IPS-NIHi11 (cell line): ENCODE data around the gene BPIFB1.

ENCODE experiments used
- DNase-seq: peaks from one replicate; pipeline ENCODE4 v3.0.0; 2012; ENCODE audit warnings: mixed read lengths, low spot score

The BPIFB1 gene

DNA sequence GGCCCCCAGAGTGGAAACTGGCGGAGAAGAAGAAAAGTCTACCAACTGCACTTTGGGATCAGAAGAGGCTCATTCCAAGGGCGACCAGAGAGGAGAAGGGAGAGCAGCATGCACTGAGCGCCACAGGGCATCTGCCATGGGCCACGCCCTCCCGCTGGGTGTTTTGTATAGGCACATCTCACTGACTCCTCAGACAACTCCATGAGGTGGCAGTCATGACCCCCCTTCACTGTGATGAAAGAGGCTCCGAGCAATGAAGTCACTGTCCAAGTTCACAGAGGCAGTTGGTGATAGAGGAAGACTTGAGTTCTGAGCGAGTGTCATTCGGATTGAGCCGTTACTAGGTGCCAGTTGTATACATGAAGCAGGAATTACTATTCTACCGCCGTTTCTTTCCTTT lies 15.4 kb downstream of the BPIFB1 start:
- no peak for DNase-seq

DNA sequence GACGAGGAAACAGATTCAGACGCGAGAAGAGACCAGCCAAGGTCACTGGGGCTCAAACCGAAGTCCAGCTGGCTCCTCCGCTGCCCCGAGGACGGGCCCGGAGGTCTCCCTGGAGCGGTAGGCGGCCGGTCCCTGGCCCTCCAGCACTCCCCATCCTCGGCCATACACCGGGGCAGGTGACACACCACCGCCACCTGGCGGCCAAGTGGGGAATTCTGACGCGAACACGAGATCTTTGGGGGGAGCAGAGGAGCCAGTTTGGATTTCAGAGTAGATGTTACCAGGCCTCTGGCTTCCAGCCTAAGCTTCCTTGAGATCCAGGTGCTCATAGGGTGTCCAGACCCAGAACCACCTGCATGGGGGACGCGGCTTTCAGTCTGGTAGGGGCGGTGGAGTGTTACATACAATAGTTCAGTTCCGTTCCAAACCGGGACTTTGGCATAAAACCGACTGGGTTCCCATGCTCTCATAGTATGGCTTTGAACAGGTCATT lies 16.1 kb downstream of the BPIFB1 start:
- DNase-seq = peak; percentile 94

DNA sequence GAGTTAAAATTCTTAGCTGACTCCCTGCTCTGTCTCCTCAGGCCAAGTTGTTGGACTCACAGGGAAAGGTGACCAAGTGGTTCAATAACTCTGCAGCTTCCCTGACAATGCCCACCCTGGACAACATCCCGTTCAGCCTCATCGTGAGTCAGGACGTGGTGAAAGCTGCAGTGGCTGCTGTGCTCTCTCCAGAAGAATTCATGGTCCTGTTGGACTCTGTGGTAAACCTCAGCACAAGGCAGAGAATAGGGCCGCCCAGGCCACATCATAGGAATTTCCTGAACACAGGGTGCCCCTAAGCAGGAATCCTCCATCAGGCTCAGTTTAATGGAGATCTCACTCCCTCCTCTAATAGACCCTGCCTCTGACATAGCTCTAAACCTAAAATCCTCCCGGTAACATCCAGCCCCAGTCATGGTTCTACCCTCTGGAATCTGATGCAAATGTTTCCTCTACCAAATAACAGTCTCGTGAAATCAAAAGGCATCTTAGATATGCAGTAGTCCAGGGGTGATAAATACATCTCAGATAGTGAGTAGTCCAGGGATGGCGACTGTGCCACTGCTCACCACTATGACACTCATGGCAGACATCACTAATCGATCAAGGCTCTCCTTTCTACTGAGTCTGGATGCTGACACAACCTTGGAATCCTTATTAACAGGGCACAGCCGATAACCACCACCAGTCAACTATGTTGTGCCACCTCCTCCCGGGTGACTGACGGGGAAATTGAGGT lies 18.3 kb downstream of the BPIFB1 start:
- no peak for DNase-seq

DNA sequence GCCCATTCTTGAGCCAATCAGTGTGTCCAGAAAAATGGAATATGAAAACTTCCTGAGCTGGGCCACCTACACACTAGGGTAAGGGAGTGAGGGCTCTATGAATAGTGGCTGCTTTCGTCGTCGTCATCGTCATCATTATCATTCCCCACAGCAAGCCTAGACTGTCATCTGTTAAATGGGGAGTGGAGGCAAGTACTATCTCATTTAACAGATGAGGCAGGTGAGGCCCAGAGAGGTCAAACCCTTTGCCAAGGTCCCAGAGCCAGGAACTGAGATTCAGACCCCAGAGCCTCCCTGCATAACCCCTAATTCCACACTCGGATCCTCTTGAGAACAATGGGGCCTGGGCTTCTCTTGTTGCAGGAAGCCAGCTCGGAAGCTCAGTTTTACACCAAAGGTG lies 20.6 kb downstream of the BPIFB1 start:
- DNase-seq = no peak

DNA sequence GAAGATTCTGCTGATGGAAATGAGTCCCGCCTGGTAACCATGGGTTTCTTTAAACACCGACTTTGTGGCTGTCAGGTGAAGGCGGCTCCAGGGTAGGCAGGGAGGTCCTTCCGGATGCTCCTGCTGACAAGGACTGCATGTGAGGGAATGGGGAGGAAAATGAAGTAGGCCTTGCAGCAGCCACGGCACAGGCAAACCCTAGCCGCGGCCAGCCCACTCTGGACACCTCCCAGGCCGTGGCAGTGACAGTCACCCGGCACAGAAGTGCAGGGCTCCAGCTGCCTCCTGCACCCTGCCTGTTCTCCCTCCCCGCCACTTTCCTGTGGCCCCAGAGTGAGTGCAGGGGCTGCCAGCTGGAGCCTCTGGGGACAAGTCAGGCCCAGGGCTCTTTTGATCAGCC lies 21.0 kb downstream of the BPIFB1 start:
- DNase-seq = no peak

DNA sequence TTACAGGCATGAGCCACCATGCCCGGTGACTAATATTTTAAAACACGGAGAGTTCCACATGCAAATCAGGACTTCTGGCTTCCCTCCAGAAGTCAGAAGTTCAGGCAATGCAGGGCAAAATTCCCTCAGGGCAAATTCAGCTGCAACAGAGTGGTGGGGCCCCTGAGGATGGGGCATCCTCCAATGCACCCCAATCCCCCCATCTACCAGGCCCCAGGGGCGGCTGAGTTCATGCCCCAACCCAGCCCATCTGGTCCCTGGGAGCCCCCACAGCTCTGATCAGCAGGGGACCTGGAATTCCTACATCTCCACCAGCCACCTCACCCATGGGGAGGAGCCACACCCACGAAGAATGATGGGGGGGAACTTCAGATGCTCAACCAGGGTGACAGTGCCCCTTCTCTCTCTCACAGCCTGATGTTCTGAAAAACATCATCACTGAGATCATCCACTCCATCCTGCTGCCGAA lies 22.6 kb downstream of the BPIFB1 start:
- no peak for DNase-seq

DNA sequence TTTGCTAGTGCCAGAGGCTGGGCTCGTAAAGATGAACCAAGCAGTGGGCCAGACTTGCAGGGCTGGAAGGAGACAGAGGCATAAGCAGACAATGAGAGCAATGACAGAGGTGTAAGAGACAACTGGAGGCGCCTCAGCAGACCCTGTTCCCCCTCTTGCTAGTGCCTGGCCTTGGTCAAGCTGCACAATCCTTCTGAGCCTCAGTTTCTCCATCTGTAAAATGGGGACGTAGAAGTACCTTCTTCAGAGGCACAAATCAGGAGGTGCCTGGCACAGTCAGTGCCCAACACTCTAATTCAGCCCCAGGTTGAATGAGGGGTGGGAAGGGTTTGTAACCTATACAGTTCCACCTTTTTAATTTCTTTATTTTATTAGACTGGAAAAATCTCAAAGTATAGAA lies 23.2 kb downstream of the BPIFB1 start:
- DNase-seq = no peak

DNA sequence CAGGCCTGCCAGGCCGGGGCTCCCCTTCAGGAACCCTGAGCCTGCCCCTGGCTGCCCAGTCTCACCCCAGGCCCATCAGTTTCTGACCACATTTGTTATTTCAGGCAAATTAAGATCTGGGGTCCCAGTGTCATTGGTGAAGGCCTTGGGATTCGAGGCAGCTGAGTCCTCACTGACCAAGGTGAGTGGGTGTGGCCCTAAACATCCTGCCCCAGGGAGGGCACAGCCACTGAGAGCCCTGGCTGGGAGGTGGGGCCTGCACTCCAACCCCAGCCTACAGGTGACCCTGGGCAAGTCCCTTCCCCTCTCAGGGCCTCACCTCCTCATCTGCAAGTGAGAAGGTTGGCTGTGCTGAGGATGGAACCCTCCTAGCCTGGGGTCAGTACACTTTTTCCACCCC lies 23.8 kb downstream of the BPIFB1 start:
- no peak for DNase-seq

DNA sequence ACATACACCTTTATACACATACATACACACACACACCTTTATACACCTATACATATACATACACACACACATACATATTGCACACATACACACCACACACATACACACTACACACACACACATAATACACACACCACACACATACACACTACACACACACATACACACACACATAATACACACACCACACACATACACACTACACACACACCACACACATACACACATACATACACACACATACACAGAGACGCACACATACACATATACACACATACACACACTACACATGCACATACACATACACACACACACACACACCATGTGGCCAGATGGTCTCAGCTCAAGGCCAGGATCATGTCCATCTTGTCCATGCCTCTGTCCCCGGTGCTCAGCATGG lies 25.7 kb downstream of the BPIFB1 start:
- no peak for DNase-seq

DNA sequence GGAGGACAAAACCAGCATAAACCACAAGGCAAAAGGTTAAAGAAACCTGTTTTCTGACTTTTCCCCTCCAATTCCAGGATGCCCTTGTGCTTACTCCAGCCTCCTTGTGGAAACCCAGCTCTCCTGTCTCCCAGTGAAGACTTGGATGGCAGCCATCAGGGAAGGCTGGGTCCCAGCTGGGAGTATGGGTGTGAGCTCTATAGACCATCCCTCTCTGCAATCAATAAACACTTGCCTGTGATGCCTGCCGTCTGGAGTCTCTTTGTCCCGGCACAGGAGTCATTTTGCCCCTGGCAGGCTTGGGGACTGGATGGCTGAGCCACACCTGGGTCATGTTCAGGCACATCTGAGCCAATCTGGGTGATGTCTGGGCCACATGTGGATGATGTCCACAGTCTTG lies 26.6 kb downstream of the BPIFB1 start:
- no peak for DNase-seq

DNA sequence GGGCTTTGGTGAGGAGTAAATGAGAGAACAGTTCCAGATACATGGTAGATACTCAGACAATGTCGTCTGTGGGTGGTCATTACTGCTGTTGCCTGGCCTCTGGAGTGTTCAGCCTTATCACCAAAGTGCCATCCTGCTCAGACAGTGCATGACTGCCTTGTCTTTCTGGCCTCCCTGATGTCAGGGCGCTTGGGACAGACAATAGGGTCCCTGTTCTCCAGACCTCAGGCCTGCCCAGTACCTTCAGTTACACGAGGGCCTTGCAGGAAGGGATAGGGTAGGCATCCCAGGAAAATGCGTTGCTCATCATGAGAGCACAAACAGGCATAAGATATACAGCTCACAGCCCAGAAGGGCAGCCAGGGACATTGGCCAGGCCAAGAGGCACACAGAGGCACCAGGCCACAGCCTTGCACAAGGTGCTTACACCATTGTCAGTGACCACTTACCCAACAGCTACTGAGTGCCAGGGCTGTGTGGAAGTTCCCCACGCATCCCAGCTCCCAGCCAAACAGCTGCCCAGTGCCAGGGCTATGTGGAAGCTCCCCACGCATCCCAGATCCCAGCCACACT lies 27.4 kb downstream of the BPIFB1 start:
- DNase-seq = no peak

DNA sequence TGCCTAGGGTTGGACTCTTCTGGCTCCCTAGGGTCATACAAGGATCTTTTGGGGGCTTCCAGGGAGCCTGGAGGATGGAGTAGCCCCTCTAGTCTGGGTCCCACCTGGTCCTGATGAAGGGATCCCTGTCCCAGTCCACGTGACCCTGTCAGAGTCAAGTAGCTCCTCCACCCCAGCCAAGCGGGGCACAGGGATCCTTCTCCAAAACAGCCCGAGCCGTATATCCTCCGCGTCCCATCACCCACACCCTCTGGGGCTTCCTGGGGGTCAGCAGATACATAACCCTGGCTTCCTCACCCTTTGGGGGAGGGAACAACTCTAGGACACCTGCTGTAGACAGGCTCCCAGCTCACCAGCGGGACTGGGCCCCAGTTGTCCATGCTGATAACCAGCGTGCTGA lies 28.0 kb downstream of the BPIFB1 start:
- DNase-seq = no peak

DNA sequence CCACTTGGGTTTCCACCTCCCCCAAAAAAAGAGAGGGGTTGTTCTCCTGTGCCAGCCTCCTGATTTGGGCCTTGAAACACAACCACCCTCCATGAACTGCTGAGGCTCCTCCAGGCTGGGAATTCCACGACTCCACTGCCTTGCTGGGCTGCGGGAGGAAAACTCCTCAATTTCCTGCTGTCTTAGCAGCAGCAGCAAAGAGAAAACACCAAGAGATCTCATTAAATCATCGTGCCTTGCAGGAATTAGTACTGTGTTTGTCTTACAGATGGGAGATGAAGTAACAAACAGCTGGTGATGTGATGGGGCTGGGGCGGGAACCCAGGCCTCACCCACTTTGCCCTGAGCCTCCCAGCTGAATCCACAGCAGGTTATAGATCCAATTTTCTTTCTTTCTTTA lies 29.0 kb downstream of the BPIFB1 start:
- no peak for DNase-seq

DNA sequence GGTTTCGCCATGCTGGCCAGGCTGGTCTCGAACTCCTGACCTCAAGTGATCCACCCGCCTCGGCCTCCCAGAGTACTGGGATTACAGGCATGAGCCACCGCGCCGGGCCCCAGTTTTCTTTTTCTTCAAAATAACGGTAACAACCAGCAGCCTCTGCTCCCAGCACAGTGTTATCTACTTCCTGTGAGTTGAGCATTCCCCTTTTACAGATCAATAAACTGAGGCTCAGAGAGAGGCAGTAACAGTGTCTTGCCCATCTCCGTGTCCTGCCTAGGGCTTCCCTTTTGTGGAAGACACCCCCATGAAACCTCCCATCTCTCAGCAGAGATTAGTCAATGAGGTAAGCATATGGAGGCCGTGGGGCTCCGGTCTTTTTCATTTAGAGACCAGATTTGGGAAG lies 29.6 kb downstream of the BPIFB1 start:
- DNase-seq = no peak

DNA sequence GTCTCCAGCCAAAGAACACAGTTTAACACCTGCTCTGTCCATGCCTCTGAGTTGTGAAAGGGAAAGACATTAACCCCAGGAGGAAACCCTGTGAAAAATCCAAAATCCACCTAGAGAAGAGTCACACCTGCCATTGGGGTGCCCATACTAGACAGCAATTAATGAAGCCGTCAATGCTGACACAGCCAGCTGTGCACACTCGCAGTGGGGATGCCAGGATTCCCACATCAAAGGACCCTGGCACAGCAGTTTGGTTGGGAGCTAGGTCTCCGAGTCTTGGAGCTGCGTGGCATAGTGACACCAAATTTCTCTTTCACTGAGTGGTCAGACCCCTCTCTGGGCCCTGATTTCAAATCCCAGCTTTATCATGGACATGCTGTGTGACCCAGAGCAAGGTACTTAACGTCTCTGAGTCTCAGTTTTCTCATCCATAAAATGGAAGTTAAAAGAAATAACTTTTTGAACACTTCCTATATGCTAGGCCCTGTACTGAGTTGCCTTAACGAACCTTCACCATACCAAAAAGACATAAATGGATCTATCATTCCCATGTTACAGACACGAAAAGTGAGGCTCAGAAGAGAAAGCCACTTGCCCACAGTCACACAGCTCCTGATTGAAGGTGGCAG lies 30.8 kb downstream of the BPIFB1 start:
- no peak for DNase-seq

DNA sequence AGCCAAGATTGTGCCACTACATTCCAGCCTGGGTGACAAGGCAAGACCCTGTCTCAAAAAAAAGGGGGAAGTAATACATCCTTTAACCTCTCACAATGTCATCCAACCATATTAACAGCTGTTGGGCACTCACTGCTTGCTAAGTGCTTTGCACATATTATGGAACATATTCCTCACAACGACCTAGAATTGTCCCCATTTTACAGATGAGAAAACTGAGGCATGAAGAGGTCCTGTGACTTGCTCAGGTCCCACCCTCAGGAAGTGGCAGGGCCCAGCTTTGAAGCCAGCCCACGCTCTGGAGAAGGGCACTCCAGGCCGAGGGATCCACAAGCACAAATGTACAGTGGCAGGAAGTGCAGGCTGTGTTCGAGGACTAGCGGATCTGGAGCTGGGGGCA lies 33.3 kb downstream of the BPIFB1 start:
- no peak for DNase-seq

DNA sequence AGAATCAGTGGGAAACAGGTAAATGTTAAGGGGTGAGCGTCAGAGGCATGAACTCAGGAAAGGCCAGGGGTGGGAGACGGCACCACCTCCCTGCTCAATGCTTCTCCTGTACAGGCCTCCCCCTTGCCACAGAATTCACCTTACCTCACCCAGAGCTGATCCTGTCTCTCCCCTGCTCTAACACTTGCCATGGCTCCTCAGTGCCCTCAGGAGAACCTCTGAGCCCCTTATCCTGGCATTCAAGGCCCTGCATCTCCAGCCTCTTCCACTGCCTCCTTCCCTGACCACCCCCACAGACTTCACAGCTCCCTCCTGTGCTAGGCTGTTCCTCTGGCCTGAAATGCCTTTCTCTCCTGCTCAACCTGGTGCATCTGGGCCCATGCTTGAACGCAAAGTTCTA lies 33.9 kb downstream of the BPIFB1 start:
- no peak for DNase-seq

DNA sequence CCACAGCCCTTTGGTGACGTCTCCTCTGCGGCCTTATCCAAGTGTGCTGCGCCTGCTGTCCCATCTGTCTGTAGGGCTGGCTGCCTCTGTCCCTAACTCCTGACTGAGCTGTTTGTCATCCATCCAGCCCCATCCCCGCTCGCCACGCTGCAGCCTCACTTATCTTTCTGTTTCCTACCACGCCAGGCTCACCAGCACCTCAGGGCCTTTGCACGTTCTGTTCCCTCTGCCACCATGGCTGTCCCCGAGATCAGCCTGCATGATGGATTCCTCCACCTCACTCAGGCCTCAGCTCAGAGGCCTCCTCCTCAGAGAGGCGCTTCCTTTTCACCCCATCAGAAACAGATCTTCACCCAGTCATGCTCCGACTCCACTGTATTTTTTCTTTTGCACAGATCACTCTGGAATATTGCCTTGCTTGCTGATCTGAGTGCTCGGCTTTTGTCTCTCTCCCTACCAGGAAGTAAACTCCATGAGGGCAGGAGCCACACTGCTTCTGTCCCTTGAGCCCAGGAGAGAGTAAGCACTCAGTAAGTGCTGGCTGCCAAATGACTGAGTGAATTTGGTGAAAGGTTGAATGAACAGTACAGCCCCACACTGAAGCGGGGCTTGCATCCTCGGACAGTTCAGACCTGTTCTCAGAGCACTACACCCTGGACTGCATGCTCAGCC lies 34.5 kb downstream of the BPIFB1 start:
- no peak for DNase-seq

DNA sequence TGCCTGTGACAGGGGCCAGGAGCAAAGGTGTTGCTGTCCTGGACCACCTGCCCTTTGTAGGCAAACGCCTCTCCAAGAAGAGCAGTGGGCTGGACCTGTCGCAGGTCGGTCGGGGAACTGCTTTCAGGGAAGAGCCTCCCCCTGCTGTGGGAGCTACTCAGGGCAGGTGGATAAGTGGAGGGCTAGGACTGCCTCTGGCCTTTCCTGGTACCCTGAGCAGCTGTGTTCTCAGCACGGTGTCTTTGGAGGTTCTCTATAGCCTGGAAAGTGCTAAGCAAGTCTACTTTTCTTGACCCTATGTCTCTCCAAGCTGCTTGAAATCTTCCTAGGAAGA lies 35.0 kb downstream of the BPIFB1 start:
- peak; percentile 65 for DNase-seq

DNA sequence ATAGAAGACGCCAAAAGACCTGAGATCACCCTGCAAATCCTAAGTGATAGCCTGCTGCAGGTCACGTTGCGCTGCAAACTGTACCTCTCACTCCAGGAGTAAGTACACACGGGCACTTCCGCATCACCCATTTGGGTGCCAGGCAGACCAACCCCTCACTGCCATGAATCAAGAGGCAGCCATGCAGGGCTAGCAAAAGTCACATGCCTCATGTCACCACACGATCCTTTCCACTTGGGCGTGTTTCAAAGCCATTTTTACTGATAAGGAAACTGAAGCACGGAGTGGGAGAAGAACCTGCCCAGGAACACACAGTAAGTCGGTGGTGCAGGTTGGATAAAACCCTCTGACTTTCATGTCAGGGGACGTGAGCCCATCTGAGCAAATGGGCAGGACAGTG lies 37.0 kb downstream of the BPIFB1 start:
- DNase-seq = no peak

DNA sequence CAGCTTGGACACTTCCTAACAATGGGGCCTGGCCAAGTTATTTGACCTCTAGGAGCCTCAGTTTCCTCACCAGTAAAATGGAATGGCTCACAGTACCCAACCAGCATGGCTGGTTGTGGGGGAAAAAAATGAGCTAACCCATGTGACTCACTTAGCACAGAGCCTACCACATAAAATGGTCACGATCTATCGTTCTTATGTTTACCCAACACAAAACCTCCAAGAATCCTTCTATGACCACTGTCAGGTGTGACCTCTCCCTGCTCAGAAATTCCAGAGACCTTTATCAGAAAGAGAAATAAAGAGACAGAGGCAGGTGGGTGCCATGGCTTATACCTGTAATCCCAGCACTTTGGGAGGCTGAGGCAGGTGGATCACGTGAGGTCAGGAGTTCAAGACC lies 39.4 kb downstream of the BPIFB1 start:
- no peak for DNase-seq

DNA sequence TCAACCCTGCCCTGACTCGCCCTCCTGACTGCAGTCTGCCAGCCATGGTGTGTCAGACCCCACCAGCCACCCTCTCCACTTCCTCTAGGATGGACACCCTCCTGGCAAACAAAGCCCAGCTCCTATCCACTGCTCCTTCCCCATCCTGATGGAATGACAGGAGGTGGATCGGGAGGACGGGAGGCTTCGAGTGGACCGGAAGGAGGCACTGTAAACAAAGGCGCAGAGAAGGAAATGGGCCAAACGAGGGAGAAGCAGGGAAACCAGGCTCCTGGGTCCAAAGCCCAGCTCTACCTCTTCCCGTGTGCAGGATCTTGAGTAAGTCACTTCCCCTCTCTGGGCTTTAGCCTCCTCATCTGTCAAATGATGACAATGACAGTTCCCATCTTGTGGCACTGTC lies 40.2 kb downstream of the BPIFB1 start:
- no peak for DNase-seq

DNA sequence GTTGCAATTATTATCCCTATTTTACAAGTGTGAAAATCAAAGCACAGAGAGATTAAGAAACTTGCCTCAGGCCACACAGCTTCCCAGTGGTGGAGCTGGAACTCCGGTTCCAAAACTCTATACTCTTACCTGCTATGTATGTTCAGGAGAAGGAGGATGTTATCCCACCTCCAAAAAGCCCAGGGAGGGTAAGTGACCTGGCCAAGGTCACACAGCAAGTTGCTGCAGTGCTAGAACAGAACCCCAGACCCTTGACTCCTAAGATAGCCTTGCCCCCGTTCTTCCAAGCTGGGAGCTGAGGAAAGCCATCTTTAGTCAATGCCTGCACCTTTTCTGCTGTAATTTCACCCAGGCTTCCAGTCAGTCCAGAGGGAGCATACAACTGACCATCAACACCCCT lies 42.3 kb downstream of the BPIFB1 start:
- DNase-seq = no peak
